H9 (cell line): ENCODE results near the gene PLCG1. TPM values are rescaled to one million over a fixed set of nuclear protein-coding genes. Genes with fewer than 3 reads are reported as not detected.

ENCODE experiments used
- DNase-seq: peaks from one replicate; pipeline ENCODE4 v3.0.0-alpha.2; 2017
- H2AFZ ChIP-seq: one replicate; pipeline ENCODE4 v1.6.1; 2013; ENCODE audit warnings: mild to moderate bottlenecking, low read length, control low read depth, moderate library complexity
- H2AK5ac ChIP-seq: 2 replicates; pipeline ENCODE4 v1.6.1; 2013; ENCODE audit warnings: low read length, control low read depth, mixed read lengths; ENCODE audit not compliant: insufficient read length
- H2BK120ac ChIP-seq: one replicate; pipeline ENCODE4 v1.6.1; 2013; ENCODE audit warnings: low read depth, mild to moderate bottlenecking, low read length, control low read depth, inconsistent platforms; ENCODE audit not compliant: poor library complexity, severe bottlenecking
- H2BK12ac ChIP-seq: 2 replicates; pipeline ENCODE4 v1.6.1; 2013; ENCODE audit warnings: low read length, control low read depth, mixed read lengths, low read depth; ENCODE audit not compliant: insufficient read length
- H2BK15ac ChIP-seq: 2 replicates; pipeline ENCODE4 v1.6.1; 2013; ENCODE audit warnings: low read depth, low read length, control low read depth
- H2BK20ac ChIP-seq: one replicate; pipeline ENCODE4 v1.6.1; 2013; ENCODE audit warnings: low read depth, mild to moderate bottlenecking, low read length, control low read depth, inconsistent platforms; ENCODE audit not compliant: poor library complexity, severe bottlenecking
- H2BK5ac ChIP-seq: 2 replicates; pipeline ENCODE4 v1.6.1; 2013; ENCODE audit warnings: low read length, control low read depth, mixed read lengths; ENCODE audit not compliant: insufficient read length
- H3K14ac ChIP-seq: 2 replicates; pipeline ENCODE4 v1.6.1; 2013; ENCODE audit warnings: low read length, control low read depth; ENCODE audit not compliant: insufficient read depth
- H3K18ac ChIP-seq: 2 replicates; pipeline ENCODE4 v1.6.1; 2013; ENCODE audit warnings: low read depth, mild to moderate bottlenecking, mixed read lengths, low read length, control low read depth; ENCODE audit not compliant: insufficient read length
- H3K23ac ChIP-seq: 2 replicates; pipeline ENCODE4 v1.6.1; 2013; ENCODE audit warnings: low read length, control low read depth, mixed read lengths, low read depth; ENCODE audit not compliant: insufficient read length
- H3K23me2 ChIP-seq: 2 replicates; pipeline ENCODE4 v1.6.1; 2013; ENCODE audit warnings: low read depth, mild to moderate bottlenecking, mixed read lengths, low read length, control low read depth; ENCODE audit not compliant: insufficient read length, poor library complexity, severe bottlenecking
- H3K27ac ChIP-seq: 2 replicates; pipeline ENCODE4 v1.5.1; 2013; ENCODE audit warnings: low read length, control low read depth, mixed read lengths, low read depth; ENCODE audit not compliant: insufficient read length
- H3K27me3 ChIP-seq: 2 replicates; pipeline ENCODE4 v1.6.1; 2013; ENCODE audit warnings: low read length, control low read depth, inconsistent platforms; ENCODE audit not compliant: insufficient read depth
- H3K4ac ChIP-seq: 2 replicates; pipeline ENCODE4 v1.6.1; 2013; ENCODE audit warnings: low read depth, mild to moderate bottlenecking, control low read depth, inconsistent platforms, low read length, moderate library complexity
- H3K4me1 ChIP-seq: 2 replicates; pipeline ENCODE4 v1.6.1; 2013; ENCODE audit warnings: low read length, control low read depth, inconsistent platforms; ENCODE audit not compliant: insufficient read depth
- H3K4me2 ChIP-seq: 2 replicates; pipeline ENCODE4 v1.6.1; 2013; ENCODE audit warnings: low read length, control low read depth, mixed read lengths; ENCODE audit not compliant: insufficient read length, insufficient read depth
- H3K56ac ChIP-seq: 2 replicates; pipeline ENCODE4 v1.6.1; 2013; ENCODE audit warnings: low read depth, mild to moderate bottlenecking, mixed read lengths, low read length, control low read depth; ENCODE audit not compliant: insufficient read length
- H3K79me1 ChIP-seq: 2 replicates; pipeline ENCODE4 v1.6.1; 2013; ENCODE audit warnings: low read depth, mild to moderate bottlenecking, moderate library complexity, low read length, control low read depth, inconsistent platforms; ENCODE audit not compliant: insufficient read depth, poor library complexity, severe bottlenecking
- H3K79me2 ChIP-seq: 2 replicates; pipeline ENCODE4 v1.6.1; 2013; ENCODE audit warnings: low read length, control low read depth, inconsistent platforms; ENCODE audit not compliant: insufficient read depth
- H3K9ac ChIP-seq: 2 replicates; pipeline ENCODE4 v1.6.1; 2013; ENCODE audit warnings: low read length, control low read depth, mixed read lengths; ENCODE audit not compliant: insufficient read length; ENCODE audit errors: extremely low read depth
- H3K9me3 ChIP-seq: one replicate; pipeline ENCODE4 v1.6.1; 2013; ENCODE audit warnings: low read depth, low read length, inconsistent platforms; ENCODE audit not compliant: control insufficient read depth
- H3T11ph ChIP-seq: one replicate; pipeline ENCODE4 v1.6.1; 2013; ENCODE audit warnings: mild to moderate bottlenecking, low read length, control low read depth, inconsistent platforms
- H4K20me1 ChIP-seq: one replicate; pipeline ENCODE4 v1.6.1; 2013; ENCODE audit not compliant: control insufficient read depth, insufficient read length, insufficient read depth
- H4K5ac ChIP-seq: 2 replicates; pipeline ENCODE4 v1.6.1; 2013; ENCODE audit warnings: low read depth, mild to moderate bottlenecking, mixed read lengths, low read length, control low read depth; ENCODE audit not compliant: insufficient read length
- H4K8ac ChIP-seq: replicated peaks from 2 replicates; pipeline ENCODE4 v1.6.1; 2013; ENCODE audit warnings: low read length, control low read depth, mixed read lengths, low read depth; ENCODE audit not compliant: insufficient read length
- H4K91ac ChIP-seq: 2 replicates; pipeline ENCODE4 v1.6.1; 2013; ENCODE audit warnings: low read depth, mild to moderate bottlenecking, moderate library complexity, mixed read lengths, low read length, control low read depth; ENCODE audit not compliant: insufficient read length
- H3K27ac Mint-ChIP-seq, 3 experiments: 2 replicates in 2 of 3; 3 replicates in 1 of 3; pipeline ENCODE4 v1.8.0; 2020 to 2021; ENCODE audit warnings: mixed read lengths in 3 of 3, mild to moderate bottlenecking in 1 of 3, moderate library complexity in 1 of 3
- H3K27me3 Mint-ChIP-seq: 2 replicates; pipeline ENCODE4 v1.8.0; 2021; ENCODE audit warnings: low read depth, mild to moderate bottlenecking, moderate library complexity, mixed read lengths
- H3K36me3 Mint-ChIP-seq, 3 experiments: 2 replicates in 2 of 3; 3 replicates in 1 of 3; pipeline ENCODE4 v1.8.0; 2020 to 2021; ENCODE audit warnings: low read depth in 3 of 3, mixed read lengths in 3 of 3; ENCODE audit not compliant: insufficient read depth in 1 of 3
- H3K4me1 Mint-ChIP-seq, 2 experiments: 2 replicates each; pipeline ENCODE4 v1.8.0; 2020; ENCODE audit warnings: mixed read lengths in 2 of 2
- H3K4me3 Mint-ChIP-seq, 2 experiments: 2 replicates in 1 of 2; 3 replicates in 1 of 2; pipeline ENCODE4 v1.8.0; 2020 to 2021; ENCODE audit warnings: mild to moderate bottlenecking in 2 of 2, mixed read lengths in 2 of 2, moderate library complexity in 1 of 2
- H3K9me3 Mint-ChIP-seq, 2 experiments: 2 replicates in 1 of 2; 3 replicates in 1 of 2; pipeline ENCODE4 v1.8.0; 2020; ENCODE audit warnings: mild to moderate bottlenecking in 2 of 2, mixed read lengths in 2 of 2, moderate library complexity in 1 of 2
- CTCF ChIP-seq: fragments of 200-600 bp; sonication (generic); conservative IDR thresholded peaks from 3 replicates; pipeline ENCODE4 v1.8.0; 2021; ENCODE audit warnings: antibody characterized with exemption, mild to moderate bottlenecking
- WGBS: extraction: QIAGEN DNeasy Blood & Tissue Kit; methylation state at CpG from one replicate; pipeline ENCODE4 v1.1.7; 2013; ENCODE audit warnings: missing lambda C conversion rate, low lambda C conversion rate, mixed read lengths; ENCODE audit not compliant: insufficient read length; ENCODE audit errors: extremely low coverage; 5-methylcytosine and 5-hydroxymethylcytosine counted together
- total RNA-seq: library from RNA; stranded (reverse); gene quantifications from 2 replicates; pipeline ENCODE4 v1.2.1, GENCODE V29; 2021

Gene PLCG1
- total RNA-seq, 1 experiment from 2014 or later: 171 TPM

- no CpG with 5 or more reads among the region's 3 CpGs for WGBS
- Mint-ChIP-seq H3K4me1 (no peaks in the 10 kb centered on the region), H3K9me3 (no peaks in the 10 kb centered on the region), H3K27me3 (no peaks in the 10 kb centered on the region), H3K36me3 (peaks cover 69 to 97% (median 97%) of the 10 kb centered on the region in 3 experiments), H3K4me3 (no peak overlapping the region), H3K27ac (peak overlapping the region; percentile 4 to 37 (median 14); a peak in 4 of 7 replicates)
- H3K23me2 ChIP-seq: no peaks in the 10 kb centered on the region
- no peaks in the 10 kb centered on the region for H3K79me1 ChIP-seq
- H3K9ac ChIP-seq: no peak overlapping the region
- H3K4me1 ChIP-seq: no peaks in the 10 kb centered on the region
- no peak overlapping the region for H2AFZ ChIP-seq
- H3K14ac ChIP-seq: no peak overlapping the region
- H4K20me1 ChIP-seq: no peaks in the 10 kb centered on the region
- no peak overlapping the region for H3K27ac ChIP-seq
- H2AK5ac ChIP-seq: no peak overlapping the region
- H4K8ac ChIP-seq: no peak overlapping the region
- no peaks in the 10 kb centered on the region for H3K79me2 ChIP-seq
- no peak overlapping the region for H3K18ac ChIP-seq
- no peak overlapping the region for H3K23ac ChIP-seq
- no peak for DNase-seq
- H2BK120ac ChIP-seq: no peak overlapping the region
- no peak overlapping the region for H2BK5ac ChIP-seq
- H4K5ac ChIP-seq: no peak overlapping the region
- H3K4me2 ChIP-seq: no peak overlapping the region
- no peak overlapping the region for H3K56ac ChIP-seq
- no peak overlapping the region for H2BK12ac ChIP-seq
- no peak for TF ChIP-seq CTCF
- H2BK20ac ChIP-seq: no peak overlapping the region
- no peaks in the 10 kb centered on the region for H3K27me3 ChIP-seq
- H3K4ac ChIP-seq: no peak overlapping the region
- no peak overlapping the region for H2BK15ac ChIP-seq
- H3T11ph ChIP-seq: no peak overlapping the region
- H4K91ac ChIP-seq: no peak overlapping the region
- no peaks in the 10 kb centered on the region for H3K9me3 ChIP-seq
These were observed 29.8 kb downstream of the PLCG1 start for GRCh38 chr20:41167118-41167470.
